Coronary artery (tissue), 2 donors: ENCODE measurements around the gene NFE2L3.

Source experiments
- DNase-seq: peaks from one replicate; pipeline ENCODE4 v3.0.0-alpha.2; 2017; ENCODE audit warnings: low spot score
- H3K27ac ChIP-seq, 2 donors: fragments of 200-600 bp; sonication (generic); one replicate each; pipeline ENCODE4 v1.5.1; 2016 to 2019
- H3K4me3 ChIP-seq: fragments of 200-600 bp; sonication (generic); 2 replicates; pipeline ENCODE4 v1.5.1; 2016; ENCODE audit warnings: mild to moderate bottlenecking, moderate library complexity
- CTCF ChIP-seq: fragments of 200-600 bp; sonication (generic); IDR thresholded peaks from one replicate; pipeline ENCODE4 v1.5.1; 2019; ENCODE audit warnings: antibody characterized with exemption

NFE2L3 gene

GRCh38 chr7:26151953-26152781 is at the start of gene NFE2L3:
Gene NFE2L3, plus strand, starts transcription at chr7:26152198. Its CDS starts 301 bp downstream, at chr7:26152499.
- no peak for DNase-seq
- H3K4me3 ChIP-seq: peak within 1 kb of the TSS; percentile 77
- no peak within 1 kb of the TSS for H3K27ac ChIP-seq
- no peak for TF ChIP-seq CTCF

- no peak for DNase-seq
- no peak for TF ChIP-seq CTCF
- H3K4me3 ChIP-seq: no peak overlapping the region
- H3K27ac ChIP-seq: peak overlapping the region in 1 of 2 donors; percentile 5
Observed at GRCh38 chr7:26103596-26103995, 48.4 kb upstream of the NFE2L3 start.

GRCh38 chr7:26105236-26105635 is 46.8 kb upstream of the NFE2L3 start:
- no peak overlapping the region for H3K4me3 ChIP-seq
- H3K27ac ChIP-seq: no peak overlapping the region
- DNase-seq: no peak
- no peak for TF ChIP-seq CTCF

- DNase-seq: no peak
- H3K27ac ChIP-seq: no peak overlapping the region
- TF ChIP-seq CTCF: no peak
Observed at GRCh38 chr7:26105931-26106330, 46.1 kb upstream of the NFE2L3 start.

GRCh38 chr7:26112203-26112740 is 39.7 kb upstream of the NFE2L3 start:
- Histone ChIP-seq H3K4me3 (no peak overlapping the region), H3K27ac (no peak overlapping the region)

More at GRCh38 chr7:26105931-26106330, 46.1 kb upstream of the NFE2L3 start:
- no peak overlapping the region for H3K4me3 ChIP-seq

GRCh38 chr7:26115650-26116049 is 36.3 kb upstream of the NFE2L3 start:
- no peak overlapping the region for H3K27ac ChIP-seq
- TF ChIP-seq CTCF: no peak
- no peak for DNase-seq
- H3K4me3 ChIP-seq: no peak overlapping the region

More at GRCh38 chr7:26112203-26112740, 39.7 kb upstream of the NFE2L3 start:
- TF ChIP-seq CTCF: no peak
- no peak for DNase-seq
